GM19455 (cell line): ENCODE data around the gene MED12L.

Experiments used
- ATAC-seq: cut with Tn5 transposase; IDR thresholded peaks from one replicate; pipeline ENCODE4 v1.9.1; 2021; ENCODE audit not compliant: unreplicated experiment

MED12L gene

DNA sequence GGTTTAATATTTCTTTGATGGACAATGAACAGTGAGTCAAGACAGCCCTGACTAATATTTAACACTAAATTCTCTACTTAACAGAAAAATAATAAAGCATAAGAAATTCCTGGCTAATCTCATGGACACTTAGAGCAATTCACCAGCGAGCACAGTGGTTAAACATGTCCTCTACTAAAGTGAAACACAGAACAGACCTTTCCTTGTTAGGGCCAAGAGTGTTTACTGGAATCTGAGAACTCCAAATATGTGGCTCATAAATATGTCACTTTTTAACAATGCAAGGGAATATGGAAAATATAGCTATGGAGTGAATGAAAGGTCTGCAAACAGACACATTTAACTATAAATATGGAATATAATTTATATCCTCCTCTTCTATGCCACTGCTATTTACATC is 394.0 kb downstream of the MED12L start:
- no peak for ATAC-seq

DNA sequence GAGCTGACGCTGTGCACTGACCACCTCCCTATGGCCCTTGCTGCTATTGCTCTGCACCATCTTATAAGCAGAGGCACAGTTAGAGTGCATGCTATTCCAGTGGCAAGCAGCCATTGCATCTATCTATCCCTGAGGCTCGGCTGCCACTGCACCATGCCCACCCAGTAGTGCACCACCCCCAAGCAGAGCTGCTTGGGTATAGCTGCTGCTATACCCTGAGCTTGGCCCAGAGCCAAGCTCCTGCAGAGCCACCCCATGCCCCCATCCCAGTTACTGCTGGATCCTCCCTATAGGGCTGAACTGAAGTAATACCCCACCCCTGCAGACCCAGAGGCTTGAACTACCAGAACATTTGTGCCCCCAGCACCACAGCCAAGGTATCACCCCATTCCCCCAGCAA is 395.0 kb downstream of the MED12L start:
- no peak for ATAC-seq

DNA sequence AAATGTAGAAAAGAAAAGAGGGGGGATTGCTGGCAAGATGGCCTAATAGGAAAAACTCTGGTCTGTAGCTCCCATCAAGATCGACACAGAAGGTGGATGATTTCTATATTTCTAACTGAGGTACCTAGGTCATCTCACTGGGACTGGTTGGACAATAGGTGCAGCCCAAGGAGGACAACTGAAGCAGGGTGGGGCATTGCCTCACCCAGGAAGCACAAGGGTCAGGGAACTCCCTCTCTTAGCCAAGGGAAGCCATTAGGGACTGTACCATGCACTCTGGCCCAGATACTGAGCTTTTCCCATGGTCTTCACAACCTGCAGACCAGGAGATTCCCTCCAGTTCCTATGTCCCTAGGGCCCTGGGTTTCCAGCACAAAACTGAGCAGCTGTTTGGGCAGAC is 398.0 kb downstream of the MED12L start:
- no peak for ATAC-seq

DNA sequence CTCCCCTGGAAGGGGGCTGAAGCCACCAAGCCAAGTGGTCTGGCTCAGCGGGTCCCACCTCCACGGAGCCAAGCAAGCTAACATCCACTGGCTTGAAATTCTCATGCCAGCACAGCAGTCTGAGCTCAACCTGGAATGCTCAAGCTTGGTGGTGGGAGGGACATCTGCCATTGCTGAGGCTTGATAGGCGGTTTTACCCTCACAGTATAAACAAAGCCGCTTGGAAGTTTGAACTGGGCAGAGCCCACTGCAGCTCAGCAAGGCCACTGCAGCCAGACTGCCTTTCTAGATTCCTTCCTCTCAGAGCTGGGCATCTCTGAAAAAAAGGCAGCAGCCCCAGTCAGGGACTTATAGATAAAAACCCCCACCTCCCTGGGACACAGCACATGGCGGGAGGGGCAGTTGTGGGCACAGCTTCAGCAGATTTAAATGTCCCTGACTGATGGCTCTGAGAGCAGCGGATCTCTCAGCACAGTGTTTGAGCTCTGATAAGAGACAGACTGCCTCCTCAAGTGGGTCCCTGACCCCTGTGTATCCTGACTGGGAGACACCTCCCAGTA is 398.6 kb downstream of the MED12L start:
- no peak for ATAC-seq
